CD1c-positive myeloid dendritic cell (primary cell): ENCODE data around the gene PIGL.
"Not testable (repeated sequence)": the region's sequence is repeated elsewhere in the genome, so short reads cannot be mapped to it uniquely, and the experiment has no call there.

Experiments used
- DNase-seq: peaks from one replicate; pipeline ENCODE4 v3.0.0-alpha.2; 2016; ENCODE audit errors: extremely low spot score

PIGL gene

GRCh38 chr17:16273499-16273898, 56.5 kb downstream of the PIGL start:
- no peak for DNase-seq

GRCh38 chr17:16273929-16274339, 56.9 kb downstream of the PIGL start:
- DNase-seq = no peak

- DNase-seq = no peak
These were observed 58.0 kb downstream of the PIGL start for GRCh38 chr17:16275024-16275423.

GRCh38 chr17:16277163-16277562, 60.2 kb downstream of the PIGL start:
- no peak for DNase-seq

GRCh38 chr17:16281351-16281750, 64.3 kb downstream of the PIGL start:
- DNase-seq = no peak

- no peak for DNase-seq
These were observed 65.5 kb downstream of the PIGL start for GRCh38 chr17:16282522-16282921.

GRCh38 chr17:16283705-16284104, 66.7 kb downstream of the PIGL start:
- DNase-seq = peak; percentile 10

- no peak for DNase-seq
These were observed 68.6 kb downstream of the PIGL start for GRCh38 chr17:16285646-16286008.

GRCh38 chr17:16286009-16286946, 69.3 kb downstream of the PIGL start:
- peak; percentile 93 for DNase-seq

- no peak for DNase-seq
These were observed 70.0 kb downstream of the PIGL start for GRCh38 chr17:16286947-16287562.

- DNase-seq = peak; percentile 91
These were observed 70.6 kb downstream of the PIGL start for GRCh38 chr17:16287563-16288027.

- no peak for DNase-seq
These were observed 72.0 kb downstream of the PIGL start for GRCh38 chr17:16288860-16289571.

GRCh38 chr17:16293931-16294330, 76.9 kb downstream of the PIGL start:
- no peak for DNase-seq

- DNase-seq = no peak
These were observed 77.5 kb downstream of the PIGL start for GRCh38 chr17:16294560-16294959.

- not testable (repeated sequence) for DNase-seq
These were observed 79.1 kb downstream of the PIGL start for GRCh38 chr17:16296072-16296471.

GRCh38 chr17:16297367-16298139, 80.5 kb downstream of the PIGL start:
- DNase-seq = no peak

- DNase-seq = no peak
These were observed 81.2 kb downstream of the PIGL start for GRCh38 chr17:16298140-16298662.

- DNase-seq = no peak
These were observed 83.5 kb downstream of the PIGL start for GRCh38 chr17:16300554-16300953.

GRCh38 chr17:16301963-16302855, 85.2 kb downstream of the PIGL start:
- DNase-seq = no peak

- DNase-seq = no peak
These were observed 85.8 kb downstream of the PIGL start for GRCh38 chr17:16302856-16303255.
